SK-N-SH treated with all-trans-retinoic acid at 6 μM for 48 hours (cell line): Measurements from ENCODE around the gene COL23A1.

Experiments used
- ATAC-seq: fragments of 200-7000 bp; cut with Tn5 transposase; 3 replicates; pipeline ENCODE4 v1.9.1; 2020; ENCODE audit warnings: mild to moderate bottlenecking, moderate library complexity
- ARNTL ChIP-seq: fragments of 450-650 bp; formaldehyde crosslinking; IDR thresholded peaks from 2 replicates; pipeline ENCODE4 v1.5.0; 2020; ENCODE audit warnings: low read depth, mild to moderate bottlenecking, moderate library complexity, borderline replicate concordance
- BACH2 ChIP-seq: fragments of 250-450 bp; sonication (Bioruptor Pico); IDR thresholded peaks from 2 replicates; pipeline ENCODE4 v1.9.0; 2021; ENCODE audit warnings: mild to moderate bottlenecking, borderline replicate concordance
- CREB5 ChIP-seq: fragments of 250-450 bp; sonication (Bioruptor Pico); IDR thresholded peaks from 2 replicates; pipeline ENCODE4 v1.5.1; 2020; ENCODE audit warnings: low read depth, mild to moderate bottlenecking, moderate library complexity
- CSDC2 ChIP-seq: fragments of 250-450 bp; sonication (Bioruptor Pico); IDR thresholded peaks from 2 replicates; pipeline ENCODE4 v1.5.0; 2020; ENCODE audit warnings: mild to moderate bottlenecking, moderate library complexity
- ESRRG ChIP-seq: fragments of 250-450 bp; sonication (Bioruptor Pico); IDR thresholded peaks from 2 replicates; pipeline ENCODE4 v1.6.1; 2021; ENCODE audit warnings: mild to moderate bottlenecking
- GLIS3 ChIP-seq: fragments of 250-450 bp; sonication (Bioruptor Pico); IDR thresholded peaks from 2 replicates; pipeline ENCODE4 v1.5.0; 2020; ENCODE audit warnings: mild to moderate bottlenecking, moderate library complexity
- ISL1 ChIP-seq: fragments of 250-450 bp; sonication (Bioruptor Pico); IDR thresholded peaks from 2 replicates; pipeline ENCODE4 v2.1.2; 2022; ENCODE audit warnings: mild to moderate bottlenecking, moderate library complexity
- OSR1 ChIP-seq: fragments of 250-450 bp; sonication (Bioruptor Pico); IDR thresholded peaks from 2 replicates; pipeline ENCODE4 v1.8.0; 2022; ENCODE audit warnings: moderate library complexity, mild to moderate bottlenecking, inconsistent platforms
- PATZ1 ChIP-seq: fragments of 250-450 bp; sonication (Bioruptor Pico); IDR thresholded peaks from 2 replicates; pipeline ENCODE4 v1.8.0; 2020; ENCODE audit warnings: mild to moderate bottlenecking, moderate library complexity, borderline replicate concordance
- POU6F1 ChIP-seq: fragments of 250-450 bp; sonication (Bioruptor Pico); IDR thresholded peaks from 2 replicates; pipeline ENCODE4 v1.8.0; 2021; ENCODE audit warnings: low read depth, mild to moderate bottlenecking, moderate library complexity, borderline replicate concordance
- PPARA ChIP-seq: fragments of 250-450 bp; sonication (Bioruptor Pico); IDR thresholded peaks from 2 replicates; pipeline ENCODE4 v1.5.0; 2020; ENCODE audit warnings: mild to moderate bottlenecking, borderline replicate concordance
- RARB ChIP-seq: fragments of 250-450 bp; sonication (Bioruptor Pico); IDR thresholded peaks from 2 replicates; pipeline ENCODE4 v1.8.0; 2021; ENCODE audit warnings: mild to moderate bottlenecking, moderate library complexity
- SNAI2 ChIP-seq: fragments of 250-450 bp; sonication (Bioruptor Pico); IDR thresholded peaks from 2 replicates; pipeline ENCODE4 v1.5.0; 2020; ENCODE audit warnings: mild to moderate bottlenecking, moderate library complexity
- TCF4 ChIP-seq: fragments of 250-450 bp; sonication (Bioruptor Pico); IDR thresholded peaks from 2 replicates; pipeline ENCODE4 v1.8.0; 2021; ENCODE audit warnings: mild to moderate bottlenecking, moderate library complexity, borderline replicate concordance
- TOX ChIP-seq: fragments of 250-450 bp; sonication (Bioruptor Pico); IDR thresholded peaks from 2 replicates; pipeline ENCODE4 v1.8.0; 2021; ENCODE audit warnings: mild to moderate bottlenecking, moderate library complexity, borderline replicate concordance
- TSHZ2 ChIP-seq: fragments of 250-450 bp; sonication (Bioruptor Pico); IDR thresholded peaks from 2 replicates; pipeline ENCODE4 v1.5.0; 2020; ENCODE audit warnings: mild to moderate bottlenecking, moderate library complexity
- ZC3H10 ChIP-seq: fragments of 250-450 bp; sonication (Bioruptor Pico); IDR thresholded peaks from 2 replicates; pipeline ENCODE4 v1.5.1; 2021; ENCODE audit warnings: mild to moderate bottlenecking, moderate library complexity
- ZFP3 ChIP-seq: fragments of 250-450 bp; sonication (Bioruptor Pico); IDR thresholded peaks from 2 replicates; pipeline ENCODE4 v1.5.0; 2020; ENCODE audit warnings: mild to moderate bottlenecking, moderate library complexity
- ZFP30 ChIP-seq: fragments of 450-650 bp; formaldehyde crosslinking; IDR thresholded peaks from 2 replicates; pipeline ENCODE4 v1.5.0; 2022; ENCODE audit warnings: mild to moderate bottlenecking, moderate library complexity
- ZNF565 ChIP-seq: fragments of 450-650 bp; formaldehyde crosslinking; conservative IDR thresholded peaks from 2 replicates; pipeline ENCODE4 v1.5.0; 2020; ENCODE audit warnings: low read depth, mild to moderate bottlenecking, moderate library complexity
- ZNF70 ChIP-seq: fragments of 450-650 bp; formaldehyde crosslinking; IDR thresholded peaks from 2 replicates; pipeline ENCODE4 v1.5.0; 2020; ENCODE audit warnings: mild to moderate bottlenecking, moderate library complexity
- ZNF8 ChIP-seq: fragments of 450-650 bp; formaldehyde crosslinking; IDR thresholded peaks from 2 replicates; pipeline ENCODE4 v1.5.0; 2020; ENCODE audit warnings: mild to moderate bottlenecking, moderate library complexity

The COL23A1 gene

GRCh38 chr5:178429156-178429468, 161.1 kb downstream of the COL23A1 start:
- ATAC-seq: no peak
- TF ChIP-seq ISL1 (no peak), TOX (CRISPR knock-in tag) (no peak), ZNF565 (CRISPR knock-in tag) (no peak), SNAI2 (CRISPR knock-in tag) (no peak), TSHZ2 (CRISPR knock-in tag) (no peak), ZFP3 (no peak), ESRRG (CRISPR knock-in tag) (no peak), RARB (no peak), ARNTL (CRISPR knock-in tag) (no peak), BACH2 (CRISPR knock-in tag) (no peak), TCF4 (no peak), ZC3H10 (CRISPR knock-in tag) (no peak), ZFP30 (CRISPR knock-in tag) (no peak)

GRCh38 chr5:178428341-178429155, 161.6 kb downstream of the COL23A1 start:
- TF ChIP-seq ZNF8 (CRISPR knock-in tag): no peak
- no peak for TF ChIP-seq ZNF70 (CRISPR knock-in tag)
- TF ChIP-seq PATZ1 (CRISPR knock-in tag): no peak
- TF ChIP-seq OSR1 (CRISPR knock-in tag): no peak
- TF ChIP-seq TOX (CRISPR knock-in tag): no peak
- no peak for TF ChIP-seq POU6F1 (CRISPR knock-in tag)
- TF ChIP-seq TSHZ2 (CRISPR knock-in tag): no peak
- no peak for TF ChIP-seq PPARA (CRISPR knock-in tag)
- TF ChIP-seq ZFP3: no peak
- no peak for TF ChIP-seq CREB5
- TF ChIP-seq CSDC2 (CRISPR knock-in tag): no peak
- TF ChIP-seq TCF4: no peak
- no peak for TF ChIP-seq GLIS3 (CRISPR knock-in tag)
- ATAC-seq: no peak
